Amygdala (tissue), 56 donors: Measurements from ENCODE around the gene MC4R.

Experiments used
- DNase-seq, 56 donors: peaks; one replicate each; lab custom pipeline; 2025; lab: John Stamatoyannopoulos, UW

The MC4R gene

DNA sequence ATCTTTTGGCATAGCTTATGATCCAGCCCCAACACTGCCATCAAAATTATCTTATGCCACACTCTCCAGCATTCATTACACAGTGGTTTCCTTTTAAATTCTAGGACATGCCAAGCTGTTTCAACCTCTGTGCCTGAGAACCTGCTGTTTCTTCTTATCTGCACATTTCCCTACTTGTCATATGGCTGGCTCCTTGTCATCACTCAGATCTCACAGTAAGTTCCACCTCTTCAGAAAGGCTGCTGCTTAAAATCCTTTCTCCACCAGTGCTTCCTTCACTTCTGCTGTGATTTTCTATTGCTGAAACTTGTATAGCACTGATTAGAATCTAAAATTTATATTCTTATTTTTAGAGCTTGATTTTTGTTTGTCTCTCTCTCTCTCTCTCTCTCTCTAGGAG, 43.4 kb downstream of the MC4R start:
- DNase-seq, result no peak

DNA sequence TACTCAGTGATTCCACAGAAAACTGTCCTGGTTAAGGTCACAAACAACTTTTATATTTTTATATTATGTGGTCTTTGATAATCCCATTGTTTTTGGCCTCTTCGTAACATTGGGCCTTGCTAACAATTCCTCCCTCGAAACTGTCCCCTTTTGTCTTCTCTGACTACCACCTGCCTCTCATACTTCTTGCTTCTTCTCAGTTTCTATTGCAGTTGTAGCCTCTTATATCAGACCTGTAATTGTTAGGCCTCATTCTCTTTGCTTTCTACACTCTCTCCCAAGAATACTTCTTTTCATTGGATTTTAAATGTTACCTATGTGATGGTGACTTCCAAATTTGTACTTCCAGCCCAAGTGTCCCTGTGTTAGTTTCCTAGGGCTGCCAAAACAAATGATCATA, 44.7 kb downstream of the MC4R start:
- DNase-seq, result no peak

DNA sequence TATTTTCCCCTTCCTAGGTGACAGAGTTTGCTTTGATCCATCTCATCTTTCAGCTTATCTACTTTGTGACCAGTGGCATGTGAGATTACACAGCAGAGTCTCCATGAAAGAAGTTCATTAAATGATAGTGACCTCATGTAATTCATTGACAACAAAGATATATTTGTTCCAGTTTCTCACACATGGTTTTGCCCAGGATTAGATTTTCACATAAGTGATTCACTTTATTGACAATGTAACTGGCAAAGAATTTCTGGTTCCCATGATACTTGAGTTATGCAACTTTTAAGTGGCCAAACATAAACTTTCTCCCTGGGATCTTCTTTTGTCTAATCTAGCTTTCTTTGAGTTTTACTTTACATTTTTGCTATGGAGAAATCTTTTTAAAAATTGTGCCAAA, 50.0 kb downstream of the MC4R start:
- DNase-seq, result no peak
